ENCODE results near the gene ATAD3C. TPM values are rescaled to one million over a fixed set of nuclear protein-coding genes. Genes with fewer than 3 reads are reported as not detected.

The ATAD3C gene
- total and polyA plus RNA-seq, 11 donors: 0.12 to 3.4 (median 0.53) TPM; not detected in 2

- peak in 1 of 5 donors; percentile 58 for DNase-seq
- H3K27ac ChIP-seq: peak overlapping the region in 2 of 12 donors; percentile 35 to 68
- WGBS, 4 donors: 72 to 95% (median 77%) methylated on average over 7 to 12 of the region's 12 CpGs
- peak overlapping the region in 10 of 12 donors; percentile 24 to 63 (median 39) for H3K4me3 ChIP-seq
- peaks cover 0 to 25% (median 2%) of the 10 kb centered on the region in 12 donors for H3K4me1 ChIP-seq
- TF ChIP-seq CTCF (IDR thresholded peaks at IDR 0.05) (no peak), POLR2A (IDR thresholded peaks at IDR 0.05) (no peak)
- no peaks in the 10 kb centered on the region for H3K9me3 ChIP-seq
- peaks cover 0 to 10% (median 0%) of the 10 kb centered on the region in 9 donors for H3K27me3 ChIP-seq
- peak in 1 of 4 donors; percentile 12 for ATAC-seq
- H3K36me3 ChIP-seq: no peaks in the 10 kb centered on the region
- intact Hi-C loops (cut with DNase I): no loop called here
These were observed 28.8 kb upstream of the ATAD3C start for GRCh38 chr1:1420654-1421141.

- ATAC-seq: no peak
These were observed 28.2 kb upstream of the ATAD3C start, which contains the start of gene ANKRD65 for GRCh38 chr1:1421147-1421906. Gene ANKRD65 (minus strand): TSS chr1:1421276. CDS start chr1:1421005, 271 bp downstream.

GRCh38 chr1:1421907-1422464 is 27.5 kb upstream of the ATAD3C start:
- DNase-seq: peak in 2 of 5 donors; percentile 14 to 39

More at GRCh38 chr1:1421147-1421906, 28.2 kb upstream of the ATAD3C start, which contains the start of gene ANKRD65:
- peaks cover 0 to 25% (median 2%) of the 10 kb centered on the region in 12 donors for H3K4me1 ChIP-seq
- WGBS, 4 donors: 82 to 89% (median 87%) methylated on average over 6 to 18 of the region's 18 CpGs
- intact Hi-C loops (cut with DNase I): no loop called here
- H3K9me3 ChIP-seq: no peaks in the 10 kb centered on the region
- peak within 1 kb of the TSS in 2 of 12 donors; percentile 35 to 68 for H3K27ac ChIP-seq
- peaks cover 0 to 12% (median 0%) of the 10 kb centered on the region in 9 donors for H3K27me3 ChIP-seq
- no peak for TF ChIP-seq POLR2A (IDR thresholded peaks at IDR 0.05)
- peak in 2 of 5 donors; percentile 12 to 53 for DNase-seq
- no peaks in the 10 kb centered on the region for H3K36me3 ChIP-seq
- H3K4me3 ChIP-seq: peak within 1 kb of the TSS in 10 of 12 donors; percentile 24 to 63 (median 39)

More at GRCh38 chr1:1421907-1422464, 27.5 kb upstream of the ATAD3C start:
- TF ChIP-seq CTCF (IDR thresholded peaks at IDR 0.05): no peak
- no peak for TF ChIP-seq POLR2A (IDR thresholded peaks at IDR 0.05)
- Histone ChIP-seq H3K4me3 (no peak overlapping the region), H3K27ac (no peak overlapping the region), H3K9me3 (no peaks in the 10 kb centered on the region), H3K27me3 (peaks cover 0 to 17% (median 0%) of the 10 kb centered on the region in 9 donors), H3K36me3 (no peaks in the 10 kb centered on the region), H3K4me1 (peaks cover 0 to 25% (median 2%) of the 10 kb centered on the region in 12 donors)
- no peak for ATAC-seq
- intact Hi-C loops (cut with DNase I): no loop called here
- 83 to 92% (median 86%) methylated on average over 7 of the region's 7 CpGs for WGBS, 4 donors

Data from heart left ventricle (tissue), 16 donors.